Left lung (tissue), 10 donors: ENCODE data around the gene CPEB4. TPM values are rescaled to one million over a fixed set of nuclear protein-coding genes. Genes with fewer than 3 reads are reported as not detected.

Experiments used
- ATAC-seq: fragments of 200-7000 bp; cut with Tn5 transposase; one replicate; pipeline ENCODE4 v1.9.1; 2020; ENCODE audit warnings: moderate library complexity
- DNase-seq, 4 donors: peaks; one replicate each; pipeline ENCODE4 v3.0.0-alpha.2; 2013 to 2020
- H3K27ac ChIP-seq, 2 donors: fragments of 200-600 bp; sonication (generic) in 1 of 2; one replicate each; pipeline versions ENCODE4 v1.5.0 to v1.8.0; 2020 to 2021
- H3K27me3 ChIP-seq, 2 donors: fragments of 200-600 bp; sonication (generic) in 1 of 2; one replicate each; pipeline versions ENCODE4 v1.5.0 to v1.8.0; 2020 to 2021
- H3K36me3 ChIP-seq, 2 donors: fragments of 200-600 bp; sonication (generic) in 1 of 2; one replicate each; pipeline versions ENCODE4 v1.5.0 to v1.8.0; 2020 to 2021
- H3K4me1 ChIP-seq, 2 donors: fragments of 200-600 bp; one replicate each; pipeline ENCODE4 v1.8.0; 2021
- H3K4me3 ChIP-seq, 2 donors: fragments of 200-600 bp; sonication (generic) in 1 of 2; one replicate each; pipeline versions ENCODE4 v1.5.0 to v1.8.0; 2020 to 2021; ENCODE audit warnings: mild to moderate bottlenecking in 1 of 2
- H3K9me3 ChIP-seq, 2 donors: fragments of 200-600 bp; sonication (generic) in 1 of 2; one replicate each; pipeline versions ENCODE4 v1.5.0 to v1.8.0; 2020 to 2021
- CTCF ChIP-seq, 2 donors: fragments of 200-600 bp; sonication (generic) in 1 of 2; IDR thresholded peaks; one replicate each; pipeline versions ENCODE4 v1.5.0 to v1.8.0; 2021; ENCODE audit warnings: antibody characterized with exemption in 2 of 2
- intact Hi-C, 2 donors: fragments of 100-400 bp; cut with DNase I; formaldehyde crosslinking; loops; one replicate each; pipeline versions ENCODE4 v1.11.2 to v1.14.2; 2022
- polyA plus RNA-seq, 6 donors: library from polyadenylated mRNA; unstranded; fragments of 120-200 nt; gene quantifications; one replicate each; pipeline ENCODE4 v1.2.1, GENCODE V29; 2013; ENCODE audit not compliant: insufficient read length in 6 of 6
- total RNA-seq, 2 donors: library from RNA; stranded (reverse); fragmentation: NEBNext Ultra II Directional; extraction: Animal tissue kit (Norgen Biotek cat#: 25700); gene quantifications; one replicate each; pipeline ENCODE4 v1.2.1, GENCODE V29; 2021
- donor health status: DM: no; HTN: yes; CAD: no.
- donor health status: DM: no; HTN: no; CAD: no.

Gene CPEB4
- total and polyA plus RNA-seq, 8 donors: 16.3 to 59.6 (median 18.0) TPM

GRCh38 chr5:173916233-173916632, 28.1 kb downstream of the CPEB4 start:
- Histone ChIP-seq H3K36me3 (peaks cover 0 to 33% of the 10 kb centered on the region in 2 donors), H3K4me3 (no peak overlapping the region), H3K9me3 (no peaks in the 10 kb centered on the region), H3K27ac (no peak overlapping the region), H3K27me3 (no peaks in the 10 kb centered on the region), H3K4me1 (peaks cover 19 to 78% of the 10 kb centered on the region in 2 donors)
- ATAC-seq (no peak), DNase-seq (no peak)
- intact Hi-C loops: no loop called here
- no peak for TF ChIP-seq CTCF (IDR thresholded peaks at IDR 0.05)

- ATAC-seq (peak; percentile 93), DNase-seq (peak; percentile 61 to 87 (median 74))
- Histone ChIP-seq H3K4me3 (peak overlapping the region; percentile 23 to 43), H3K27ac (peak overlapping the region; percentile 84 to 90), H3K36me3 (peaks cover 0 to 19% of the 10 kb centered on the region in 2 donors), H3K9me3 (no peaks in the 10 kb centered on the region), H3K27me3 (no peaks in the 10 kb centered on the region), H3K4me1 (peaks cover 19 to 92% of the 10 kb centered on the region in 2 donors)
- intact Hi-C loops: no loop called here
- TF ChIP-seq CTCF (IDR thresholded peaks at IDR 0.05): no peak
These were observed 29.9 kb downstream of the CPEB4 start for GRCh38 chr5:173917788-173918786.

- no peak for TF ChIP-seq CTCF (IDR thresholded peaks at IDR 0.05)
- no peaks in the 10 kb centered on the region for H3K9me3 ChIP-seq
- H3K27me3 ChIP-seq: no peaks in the 10 kb centered on the region
- peaks cover 30 to 94% of the 10 kb centered on the region in 2 donors for H3K4me1 ChIP-seq
- peaks cover 0 to 8% of the 10 kb centered on the region in 2 donors for H3K36me3 ChIP-seq
- ATAC-seq: no peak
- intact Hi-C loops: no loop called here
- H3K27ac ChIP-seq: peak overlapping the region in 1 of 2 donors; percentile 84
- no peak overlapping the region for H3K4me3 ChIP-seq
- DNase-seq: no peak
These were observed 31.3 kb downstream of the CPEB4 start for GRCh38 chr5:173919443-173919842.

- Histone ChIP-seq H3K27ac (peak overlapping the region; percentile 45 to 84), H3K4me1 (peaks cover 35 to 94% of the 10 kb centered on the region in 2 donors)
- TF ChIP-seq CTCF (IDR thresholded peaks at IDR 0.05): no peak
These were observed 32.0 kb downstream of the CPEB4 start for GRCh38 chr5:173920024-173920753.

More at GRCh38 chr5:173920024-173920753, 32.0 kb downstream of the CPEB4 start:
- Histone ChIP-seq H3K4me3 (no peak overlapping the region), H3K36me3 (peaks cover 0 to 4% of the 10 kb centered on the region in 2 donors), H3K9me3 (no peaks in the 10 kb centered on the region), H3K27me3 (no peaks in the 10 kb centered on the region)
- intact Hi-C loops: no loop called here
- ATAC-seq (no peak), DNase-seq (no peak)
